Umbilical cord (tissue), 2 donors: ENCODE results near the gene GLI1. TPM values are rescaled to one million over a fixed set of nuclear protein-coding genes. Genes with fewer than 3 reads are reported as not detected.
"Not testable (repeated sequence)": the region's sequence is repeated elsewhere in the genome, so short reads cannot be mapped to it uniquely, and the experiment has no call there.

ENCODE experiments used
- DNase-seq: peaks from one replicate; pipeline ENCODE4 v3.0.0-alpha.2; 2015; ENCODE audit warnings: low spot score
- total RNA-seq: library from RNA; depleted of rRNA; stranded (reverse); fragments of >200 nt; gene quantifications from one replicate; pipeline ENCODE4 v1.2.3, GENCODE V29; 2014; ENCODE audit warnings: low replicate concordance; ENCODE audit not compliant: insufficient read depth

Gene GLI1
- total RNA-seq, 1 donor from 2014 or later: 3.6 TPM

DNA sequence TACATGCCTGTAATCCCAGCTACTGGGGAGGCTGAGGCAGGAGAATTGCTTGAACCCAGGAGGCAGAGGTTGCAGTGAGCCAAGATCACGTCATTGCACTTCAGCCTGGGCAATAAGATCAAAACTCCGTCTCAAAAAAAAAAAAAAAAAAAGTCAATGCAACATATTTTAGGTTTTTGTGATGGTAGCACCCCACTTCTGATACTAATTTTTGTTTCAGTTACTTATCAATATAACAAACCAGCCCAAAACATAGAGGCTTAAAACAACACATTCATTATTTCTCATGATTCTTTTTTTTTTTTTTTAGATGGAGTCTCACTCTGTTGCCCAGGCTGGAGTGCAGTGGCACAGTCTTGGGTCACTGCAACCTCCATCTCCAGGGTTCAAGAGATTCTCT, 18.2 kb upstream of the GLI1 start:
- not testable (repeated sequence) for DNase-seq

DNA sequence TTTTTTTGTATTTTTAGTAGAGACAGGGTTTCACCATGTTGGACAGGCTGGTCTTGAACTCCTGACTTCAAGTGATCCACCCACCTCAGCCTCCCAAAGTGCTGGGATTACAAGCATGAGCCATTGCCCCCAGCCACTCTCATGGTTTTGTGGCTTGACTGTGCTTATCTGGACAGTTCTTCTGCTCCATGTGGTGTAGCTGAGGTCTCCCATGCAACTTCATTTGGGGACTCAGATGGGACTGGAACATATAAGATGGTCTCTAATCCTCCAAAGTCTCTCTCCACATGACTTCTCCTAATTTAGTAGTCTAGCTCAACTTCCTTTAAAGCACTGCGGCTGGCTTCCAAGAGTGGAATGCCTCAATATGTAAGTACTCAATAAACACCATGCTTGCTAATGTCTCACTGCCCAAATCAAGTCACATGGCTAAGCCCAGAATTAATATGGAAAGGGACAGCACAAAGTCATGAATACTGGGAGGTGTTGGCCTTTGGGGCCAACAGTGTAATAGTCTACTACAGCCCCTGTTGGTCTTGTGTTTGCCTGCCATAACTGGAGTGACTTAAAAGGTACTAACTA, 17.6 kb upstream of the GLI1 start:
- no peak for DNase-seq

DNA sequence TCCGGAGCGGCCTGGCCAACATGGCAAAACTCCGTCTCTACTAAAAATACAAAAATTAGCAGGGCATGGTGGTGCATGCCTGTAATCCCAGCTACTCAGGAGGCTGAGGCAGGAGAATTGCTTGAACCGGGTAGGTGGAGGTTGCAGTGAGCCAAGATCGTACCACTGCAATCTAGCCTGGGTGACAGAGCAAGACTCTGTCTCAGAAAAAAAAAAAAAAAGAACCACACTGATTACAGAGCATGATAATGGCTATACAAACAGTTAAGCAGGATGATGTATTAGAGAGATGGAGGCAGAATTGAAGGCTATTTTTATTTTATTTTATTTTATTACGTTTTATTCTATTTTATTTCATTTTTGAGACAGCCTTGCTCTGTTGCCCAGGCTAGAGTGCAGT, 15.2 kb upstream of the GLI1 start:
- DNase-seq: not testable (repeated sequence)

DNA sequence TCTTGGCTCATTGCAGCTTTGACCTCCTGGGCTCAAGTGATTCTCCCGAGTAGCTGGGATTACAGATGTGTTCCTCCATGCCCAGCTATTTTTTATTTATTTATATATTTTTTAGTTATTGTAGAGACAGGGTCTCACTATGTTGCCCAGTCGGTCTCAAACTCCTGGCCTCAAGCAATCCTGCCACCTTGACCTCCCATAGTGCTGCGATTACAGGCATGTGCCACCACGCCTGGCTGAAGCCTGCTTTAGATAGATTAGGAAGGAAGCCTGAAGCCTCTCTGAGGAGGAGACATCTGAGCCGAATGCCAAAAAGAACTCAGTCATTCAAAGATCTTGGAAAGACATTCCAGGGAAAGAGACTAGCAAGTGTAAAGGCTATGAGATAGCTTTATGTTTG, 14.8 kb upstream of the GLI1 start:
- DNase-seq: no peak

DNA sequence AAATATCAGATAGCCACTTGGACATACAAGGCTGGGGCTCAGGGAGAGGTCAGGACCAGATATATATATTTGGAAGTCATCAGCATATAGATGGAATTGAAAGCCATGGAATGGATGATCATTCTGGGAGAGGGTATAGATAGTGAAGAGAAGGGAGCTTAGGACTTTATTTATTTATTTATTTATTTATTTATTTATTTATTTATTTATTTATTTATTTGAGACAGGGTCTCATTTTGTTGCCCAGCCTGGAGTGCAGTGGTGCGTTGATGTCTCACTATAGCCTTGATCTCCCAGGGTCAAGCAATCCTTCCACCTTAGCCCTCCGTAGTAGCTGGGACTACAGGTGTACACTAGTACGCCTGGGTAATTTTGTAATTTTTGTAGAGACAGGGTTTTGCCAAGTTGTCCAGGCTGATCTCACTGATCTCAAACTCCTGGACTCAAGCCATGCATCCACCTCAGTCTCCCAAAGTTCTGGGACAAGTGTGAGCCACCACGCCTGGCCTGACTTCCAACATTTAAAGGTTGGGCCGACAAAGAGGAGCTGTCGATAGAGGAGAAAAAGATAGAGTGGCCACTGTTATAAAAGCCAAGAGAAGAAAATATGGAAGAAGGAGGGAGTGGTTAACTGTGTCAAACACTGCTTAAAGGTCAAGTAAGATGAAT, 13.2 kb upstream of the GLI1 start:
- no peak for DNase-seq

DNA sequence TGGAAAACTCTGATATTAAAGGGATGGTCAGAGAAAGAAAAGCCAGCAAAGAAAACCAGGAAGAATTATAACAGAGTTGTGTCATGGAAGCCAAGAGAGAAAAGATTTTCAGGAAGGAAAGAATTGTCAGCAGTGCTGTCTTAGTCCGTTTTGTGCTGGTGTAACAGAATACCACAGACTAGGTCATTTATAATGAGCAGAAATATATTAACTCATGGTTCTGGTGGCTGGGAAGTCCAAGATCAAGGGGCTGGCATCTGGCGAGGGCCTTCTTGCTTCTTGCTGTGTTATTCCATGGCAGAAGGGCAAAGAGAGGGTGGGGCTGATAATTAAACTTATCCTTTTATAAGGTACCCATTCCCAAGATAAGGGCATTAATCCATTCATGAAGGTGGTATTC, 10.9 kb upstream of the GLI1 start:
- DNase-seq: no peak

DNA sequence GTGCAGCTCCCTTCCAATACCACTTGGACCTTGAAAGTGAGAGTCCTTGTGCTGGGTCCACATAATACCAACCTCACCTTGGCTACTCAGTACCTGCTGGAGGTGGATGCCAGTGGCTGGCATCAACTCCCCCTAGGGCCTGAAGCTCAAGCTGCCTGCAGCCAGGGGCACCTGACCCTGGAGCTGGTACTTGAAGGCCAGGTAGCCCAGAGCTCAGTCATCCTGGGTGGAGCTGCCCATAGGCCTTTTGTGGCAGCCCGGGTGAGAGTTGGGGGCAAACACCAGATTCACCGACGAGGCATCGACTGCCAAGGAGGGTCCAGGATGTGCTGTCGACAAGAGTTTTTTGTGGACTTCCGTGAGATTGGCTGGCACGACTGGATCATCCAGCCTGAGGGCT, 10.2 kb upstream of the GLI1 start:
- DNase-seq: no peak

DNA sequence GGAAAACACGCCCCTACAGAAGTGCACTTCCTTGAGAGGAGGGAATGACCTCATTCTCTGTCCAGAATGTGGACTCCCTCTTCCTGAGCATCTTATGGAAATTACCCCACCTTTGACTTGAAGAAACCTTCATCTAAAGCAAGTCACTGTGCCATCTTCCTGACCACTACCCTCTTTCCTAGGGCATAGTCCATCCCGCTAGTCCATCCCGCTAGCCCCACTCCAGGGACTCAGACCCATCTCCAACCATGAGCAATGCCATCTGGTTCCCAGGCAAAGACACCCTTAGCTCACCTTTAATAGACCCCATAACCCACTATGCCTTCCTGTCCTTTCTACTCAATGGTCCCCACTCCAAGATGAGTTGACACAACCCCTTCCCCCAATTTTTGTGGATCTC, 9.5 kb upstream of the GLI1 start:
- no peak for DNase-seq

DNA sequence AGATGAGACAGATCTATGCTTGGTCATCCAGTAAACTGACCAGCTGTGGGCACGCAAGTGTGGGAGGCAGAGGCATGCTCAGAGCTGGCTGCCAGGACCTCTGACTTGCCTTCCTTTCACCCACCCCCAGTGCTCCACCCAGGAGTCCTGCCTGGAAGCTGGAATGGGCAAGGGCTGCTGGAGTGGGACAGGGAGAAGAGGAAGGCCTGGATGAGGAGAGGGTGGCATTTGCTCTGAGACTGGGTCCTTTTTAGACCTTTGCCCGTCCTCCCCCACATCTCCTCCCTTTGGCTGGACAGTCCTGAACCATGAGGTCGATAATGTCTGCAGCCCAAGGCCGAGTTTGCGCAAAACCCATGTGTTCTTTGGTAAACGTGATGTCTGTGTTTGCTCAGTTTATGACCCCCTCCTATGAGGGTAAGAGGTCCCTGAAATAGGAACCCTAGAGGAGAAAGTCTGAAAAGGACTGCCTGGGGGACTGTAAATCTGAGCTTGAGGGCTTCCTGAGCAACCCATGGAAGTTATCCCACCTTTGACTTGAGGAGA, 8.3 kb upstream of the GLI1 start:
- no peak for DNase-seq

DNA sequence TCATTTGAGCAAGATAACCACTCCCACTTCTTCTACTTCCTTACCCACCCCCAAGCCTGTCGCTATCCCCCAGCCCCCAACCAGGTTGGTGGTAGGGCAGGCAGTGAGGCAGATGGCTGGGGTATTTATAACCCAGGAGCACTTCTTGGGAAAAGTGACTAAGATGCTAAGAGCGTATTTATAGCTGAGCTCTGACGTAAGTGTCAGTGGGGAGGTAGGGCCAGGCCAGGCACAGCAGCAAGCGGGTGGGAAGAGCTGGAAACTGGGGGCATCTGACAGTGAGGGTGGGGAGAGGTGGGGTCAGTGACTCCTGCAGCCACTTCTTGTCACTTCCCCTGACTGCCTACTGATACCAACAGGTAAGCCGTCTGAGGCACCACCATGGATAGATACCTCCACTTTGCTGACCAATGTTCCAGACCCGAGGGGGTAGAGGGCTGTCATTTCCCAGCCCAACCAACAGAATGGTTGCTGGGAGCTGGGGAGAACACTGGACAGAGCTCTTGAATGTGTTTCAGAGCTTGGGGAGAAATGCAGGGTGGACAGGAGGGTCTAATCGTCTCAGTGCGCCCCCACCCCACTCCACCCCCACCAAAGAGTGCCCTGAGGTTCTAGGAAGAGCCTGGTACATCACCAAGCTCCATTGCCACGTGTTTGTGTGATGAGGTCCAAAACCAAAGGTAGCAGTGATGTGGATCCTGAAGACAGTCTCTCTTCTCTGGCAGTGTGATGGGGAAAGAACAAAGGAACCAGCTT, 7.2 kb upstream of the GLI1 start:
- peak; percentile 76 for DNase-seq

DNA sequence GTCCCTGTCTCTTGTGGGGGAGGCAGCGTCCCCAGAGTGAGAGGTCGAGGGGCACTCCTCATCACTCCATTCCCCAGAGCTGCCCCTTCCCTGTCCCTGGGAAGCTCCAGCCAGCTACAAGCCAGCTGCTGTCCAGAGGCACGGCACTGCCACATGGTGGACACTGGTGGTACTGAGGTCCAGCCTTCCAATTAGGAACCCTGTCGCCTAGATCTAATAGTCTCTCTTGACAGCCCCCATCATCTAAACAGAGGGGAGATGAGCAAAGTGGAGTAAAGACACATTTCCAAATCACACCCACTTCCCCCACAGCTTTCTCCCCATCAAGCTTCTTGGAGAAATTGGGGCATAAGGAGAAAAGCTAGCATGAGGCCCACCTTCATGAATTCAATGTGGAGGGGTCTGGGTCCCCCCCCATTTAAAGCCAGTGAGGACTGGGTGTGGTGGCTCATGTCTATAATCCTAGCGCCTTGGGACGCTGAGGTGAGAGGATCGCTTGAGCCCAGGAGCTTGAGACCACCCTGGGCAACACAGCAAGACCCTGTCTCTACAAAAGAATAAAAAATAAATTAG, 6.6 kb upstream of the GLI1 start:
- peak; percentile 81 for DNase-seq

DNA sequence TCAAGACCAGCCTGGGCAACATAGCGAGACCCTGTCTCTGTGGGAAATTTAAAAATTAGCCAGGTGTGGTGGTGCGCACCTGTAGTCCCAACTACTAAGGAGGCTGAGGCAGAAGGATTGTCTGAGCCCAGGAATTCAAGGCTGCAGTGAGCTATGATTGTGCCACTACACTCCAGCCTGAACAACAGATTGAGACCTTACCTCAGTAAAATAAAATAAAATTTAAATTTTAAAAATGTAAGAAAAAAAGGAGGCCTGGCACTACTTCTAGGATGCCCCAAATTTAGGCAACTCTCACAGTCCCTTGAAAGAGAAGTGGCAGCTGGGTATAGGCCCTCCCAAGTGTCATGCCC, 5.4 kb upstream of the GLI1 start:
- DNase-seq: no peak

DNA sequence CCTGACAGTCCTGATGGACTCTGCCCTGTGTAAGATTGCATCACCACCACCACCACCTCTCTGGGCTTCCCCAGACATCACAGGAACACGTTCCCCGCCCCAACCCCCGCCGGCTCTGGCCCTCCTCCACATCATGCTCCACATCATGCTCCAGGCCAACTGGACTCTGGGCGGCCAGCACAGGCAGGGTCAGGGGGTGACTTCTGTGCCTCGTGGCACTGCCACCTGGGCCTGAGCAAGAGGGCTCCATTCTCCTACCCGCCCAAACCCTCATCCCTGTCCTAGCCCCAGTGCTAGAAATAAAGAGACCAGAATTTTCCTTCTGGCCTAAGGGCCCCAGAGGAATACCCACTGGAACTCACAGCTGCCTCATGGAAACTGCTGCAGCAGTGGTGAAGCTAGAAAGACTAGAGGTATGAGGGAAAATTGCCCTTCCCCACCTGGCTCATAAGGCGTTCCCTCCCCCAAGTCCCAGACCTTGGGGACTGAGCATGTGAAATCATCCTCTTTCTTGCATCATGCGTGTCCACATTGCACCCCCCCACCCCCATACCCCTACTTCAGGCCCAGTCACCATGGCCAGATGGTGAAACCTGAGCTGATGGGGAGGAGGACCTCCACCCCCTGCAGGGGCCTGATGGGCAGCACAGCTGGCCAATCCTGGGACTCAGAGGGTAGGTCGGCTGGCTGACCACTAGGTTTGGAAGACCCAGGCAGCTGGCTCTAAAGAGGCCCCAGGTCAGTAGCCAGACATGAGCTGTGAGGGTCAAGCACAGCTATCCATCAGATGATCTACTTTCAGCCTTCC, 4.8 kb upstream of the GLI1 start, which contains the start of gene INHBE:
INHBE (plus strand) TSS at position 742 of the 808 bp plus-strand sequence. CDS start 230 bp downstream, outside the sequence.
- DNase-seq: no peak

DNA sequence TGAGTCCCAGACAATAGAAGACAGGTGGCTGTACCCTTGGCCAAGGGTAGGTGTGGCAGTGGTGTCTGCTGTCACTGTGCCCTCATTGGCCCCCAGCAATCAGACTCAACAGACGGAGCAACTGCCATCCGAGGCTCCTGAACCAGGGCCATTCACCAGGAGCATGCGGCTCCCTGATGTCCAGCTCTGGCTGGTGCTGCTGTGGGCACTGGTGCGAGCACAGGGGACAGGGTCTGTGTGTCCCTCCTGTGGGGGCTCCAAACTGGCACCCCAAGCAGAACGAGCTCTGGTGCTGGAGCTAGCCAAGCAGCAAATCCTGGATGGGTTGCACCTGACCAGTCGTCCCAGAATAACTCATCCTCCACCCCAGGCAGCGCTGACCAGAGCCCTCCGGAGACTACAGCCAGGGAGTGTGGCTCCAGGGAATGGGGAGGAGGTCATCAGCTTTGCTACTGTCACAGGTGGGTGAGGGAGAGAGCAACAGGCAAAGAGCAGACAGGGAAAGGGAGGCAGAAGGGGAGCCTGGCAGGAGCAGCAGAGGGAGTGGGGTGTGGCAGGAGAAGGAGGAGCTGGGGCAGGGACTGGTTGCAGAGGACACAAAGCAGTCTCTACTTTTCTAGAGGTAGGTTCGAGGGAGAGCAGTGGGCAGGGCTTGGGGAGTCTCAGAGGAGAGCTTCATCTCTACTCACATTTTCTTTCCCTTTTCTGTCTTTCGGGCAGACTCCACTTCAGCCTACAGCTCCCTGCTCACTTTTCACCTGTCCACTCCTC, 4.0 kb upstream of the GLI1 start:
- DNase-seq: no peak

DNA sequence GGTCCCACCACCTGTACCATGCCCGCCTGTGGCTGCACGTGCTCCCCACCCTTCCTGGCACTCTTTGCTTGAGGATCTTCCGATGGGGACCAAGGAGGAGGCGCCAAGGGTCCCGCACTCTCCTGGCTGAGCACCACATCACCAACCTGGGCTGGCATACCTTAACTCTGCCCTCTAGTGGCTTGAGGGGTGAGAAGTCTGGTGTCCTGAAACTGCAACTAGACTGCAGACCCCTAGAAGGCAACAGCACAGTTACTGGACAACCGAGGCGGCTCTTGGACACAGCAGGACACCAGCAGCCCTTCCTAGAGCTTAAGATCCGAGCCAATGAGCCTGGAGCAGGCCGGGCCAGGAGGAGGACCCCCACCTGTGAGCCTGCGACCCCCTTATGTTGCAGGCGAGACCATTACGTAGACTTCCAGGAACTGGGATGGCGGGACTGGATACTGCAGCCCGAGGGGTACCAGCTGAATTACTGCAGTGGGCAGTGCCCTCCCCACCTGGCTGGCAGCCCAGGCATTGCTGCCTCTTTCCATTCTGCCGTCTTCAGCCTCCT, 3.4 kb upstream of the GLI1 start:
- peak; percentile 30 for DNase-seq

DNA sequence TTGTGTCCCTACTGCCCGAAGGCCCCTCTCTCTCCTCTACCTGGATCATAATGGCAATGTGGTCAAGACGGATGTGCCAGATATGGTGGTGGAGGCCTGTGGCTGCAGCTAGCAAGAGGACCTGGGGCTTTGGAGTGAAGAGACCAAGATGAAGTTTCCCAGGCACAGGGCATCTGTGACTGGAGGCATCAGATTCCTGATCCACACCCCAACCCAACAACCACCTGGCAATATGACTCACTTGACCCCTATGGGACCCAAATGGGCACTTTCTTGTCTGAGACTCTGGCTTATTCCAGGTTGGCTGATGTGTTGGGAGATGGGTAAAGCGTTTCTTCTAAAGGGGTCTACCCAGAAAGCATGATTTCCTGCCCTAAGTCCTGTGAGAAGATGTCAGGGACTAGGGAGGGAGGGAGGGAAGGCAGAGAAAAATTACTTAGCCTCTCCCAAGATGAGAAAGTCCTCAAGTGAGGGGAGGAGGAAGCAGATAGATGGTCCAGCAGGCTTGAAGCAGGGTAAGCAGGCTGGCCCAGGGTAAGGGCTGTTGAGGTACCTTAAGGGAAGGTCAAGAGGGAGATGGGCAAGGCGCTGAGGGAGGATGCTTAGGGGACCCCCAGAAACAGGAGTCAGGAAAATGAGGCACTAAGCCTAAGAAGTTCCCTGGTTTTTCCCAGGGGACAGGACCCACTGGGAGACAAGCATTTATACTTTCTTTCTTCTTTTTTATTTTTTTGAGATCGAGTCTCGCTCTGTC, 2.7 kb upstream of the GLI1 start:
- no peak for DNase-seq

DNA sequence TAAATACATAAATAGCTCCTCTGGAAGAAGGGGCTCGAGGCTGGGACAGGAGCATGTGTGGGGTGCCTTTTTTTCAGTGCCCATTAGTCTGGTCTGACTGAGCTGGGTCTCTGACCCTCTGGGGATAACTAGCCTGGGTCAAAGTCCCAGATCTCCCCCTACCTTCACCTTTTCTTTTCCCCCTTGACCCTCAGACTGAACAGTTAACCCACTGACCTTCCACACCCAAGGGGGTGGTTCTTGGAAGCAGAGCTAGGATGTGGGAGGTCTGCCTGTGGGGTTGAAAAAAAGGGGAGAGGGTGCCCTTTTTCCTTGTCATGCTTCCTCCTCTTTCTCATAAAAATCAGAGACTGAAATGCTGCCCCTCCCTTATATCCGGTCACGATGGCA, 925 bp upstream of the GLI1 start:
- DNase-seq: no peak

DNA sequence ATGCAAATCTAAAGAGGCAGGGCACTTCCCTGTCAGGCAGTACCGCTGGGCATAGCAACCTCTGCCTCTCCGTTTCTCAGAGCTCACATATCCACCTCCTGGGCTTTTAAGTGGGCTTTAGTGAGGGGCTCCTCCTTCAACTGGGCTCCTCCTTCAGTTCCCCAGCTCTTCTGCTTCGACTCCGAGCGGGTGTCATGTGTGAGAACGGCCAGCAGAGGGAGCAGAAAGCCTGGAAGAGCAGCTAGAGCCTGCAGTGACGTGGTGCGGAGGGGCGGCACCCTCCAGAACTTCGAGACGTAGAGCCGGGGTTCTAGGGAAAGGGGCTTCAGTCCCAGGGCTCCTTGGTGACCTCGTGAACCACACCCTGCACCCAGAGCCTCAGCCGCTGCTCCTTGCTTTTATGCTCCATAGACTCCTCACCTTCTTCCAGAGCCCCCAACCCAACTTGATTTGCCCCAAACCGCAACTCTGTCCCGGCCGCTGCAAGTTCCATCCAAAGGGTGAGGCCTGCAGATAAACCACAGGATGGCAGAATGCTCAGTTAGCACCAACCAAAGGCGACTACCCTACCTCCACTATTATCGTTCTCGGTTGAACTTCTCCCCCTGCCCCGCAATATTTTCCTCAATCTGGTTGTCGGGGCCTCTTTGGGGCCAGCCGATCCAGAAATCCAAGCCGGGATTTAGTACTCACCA, 383 bp upstream of the GLI1 start:
- peak; percentile 99 for DNase-seq

DNA sequence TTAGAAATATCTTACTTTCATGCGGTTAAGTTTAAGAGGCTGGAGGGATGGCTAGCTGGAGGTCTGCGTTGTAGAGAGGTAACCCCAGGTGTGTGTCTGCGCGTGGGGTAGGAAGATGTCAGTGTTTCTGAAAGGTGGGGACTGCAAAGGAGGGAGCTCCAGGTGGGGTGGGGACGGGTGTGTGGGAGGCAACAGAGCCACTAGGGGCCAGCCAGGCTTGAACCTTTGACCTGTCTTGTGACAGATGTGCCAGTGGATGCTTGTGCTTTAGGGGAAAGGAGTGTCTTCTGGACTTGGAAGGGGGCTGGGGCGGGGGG, 841 bp downstream of the GLI1 start:
- no peak for DNase-seq
